Muscle of back (tissue), 11 donors: Measurements from ENCODE around the gene C9orf72. TPM values are rescaled to one million over a fixed set of nuclear protein-coding genes. Genes with fewer than 3 reads are reported as not detected.
"Not testable (repeated sequence)": the region's sequence is repeated elsewhere in the genome, so short reads cannot be mapped to it uniquely, and the experiment has no call there.

Source experiments
- DNase-seq, 3 donors: peaks; one replicate each; pipeline versions ENCODE4 v3.0.0 to v3.0.0-alpha.2; 2013
- polyA plus RNA-seq, 10 donors: library from polyadenylated mRNA; unstranded; fragments of 120-200 nt; gene quantifications; one replicate each; pipeline ENCODE4 v1.2.1, GENCODE V29; 2013; ENCODE audit not compliant: insufficient read length in 10 of 10

Gene C9orf72
- polyA plus RNA-seq, 10 donors = 10.9 to 24.6 (median 14.4) TPM

DNA sequence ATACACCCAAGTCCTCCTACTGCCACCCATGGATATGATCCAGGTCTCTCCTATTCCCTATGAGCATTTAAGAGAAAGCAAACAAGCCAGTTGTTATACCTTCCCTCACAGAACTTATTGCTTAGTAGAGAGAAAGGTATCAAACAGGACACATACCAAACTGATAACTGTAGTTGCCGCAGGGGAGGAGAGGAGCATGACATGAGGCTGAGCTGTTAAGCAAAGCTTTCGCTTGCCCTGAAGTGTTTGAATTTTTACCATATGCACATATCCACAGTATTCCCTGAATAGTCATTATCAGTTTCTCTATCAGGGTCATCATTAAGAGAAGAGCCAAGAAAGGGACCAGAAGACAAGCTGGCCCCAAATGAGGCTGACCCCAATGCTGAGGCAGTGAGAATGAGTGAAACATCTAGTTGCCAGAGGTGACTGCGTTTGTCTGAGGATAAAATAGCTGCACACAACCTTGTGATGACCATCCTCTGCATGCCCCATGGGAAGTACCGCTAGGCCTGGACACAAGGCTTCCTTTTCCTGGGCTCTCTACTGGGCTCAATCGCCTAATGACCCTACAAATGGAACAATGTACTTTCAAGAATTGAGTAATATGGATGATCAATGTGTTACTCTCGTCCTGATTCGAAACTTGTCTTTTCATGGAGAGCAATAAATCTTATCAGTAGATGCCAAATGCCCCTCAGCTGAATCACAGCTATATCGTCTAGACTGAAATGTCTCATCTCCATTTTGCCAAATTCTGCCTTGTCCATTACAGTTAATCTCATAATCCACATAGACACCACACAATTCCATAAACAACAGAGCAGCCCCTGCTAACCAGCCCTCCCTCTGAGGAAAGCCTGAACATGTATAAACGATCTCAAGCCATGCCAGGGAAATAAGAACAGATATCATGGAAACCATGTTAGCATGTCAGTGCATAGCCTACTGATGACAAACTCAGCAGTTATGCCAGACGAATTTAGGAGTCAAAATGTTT, 53.5 kb downstream of the C9orf72 start:
- DNase-seq = no peak

GRCh38 chr9:27518809-27519208, 54.5 kb downstream of the C9orf72 start:
- no peak for DNase-seq

- DNase-seq = no peak
These were observed 55.3 kb downstream of the C9orf72 start for GRCh38 chr9:27518006-27518405.

- peak in 2 of 3 donors; percentile 34 to 76 for DNase-seq
These were observed 58.7 kb downstream of the C9orf72 start for GRCh38 chr9:27514551-27514950.

GRCh38 chr9:27511771-27512170, 61.5 kb downstream of the C9orf72 start:
- no peak for DNase-seq

DNA sequence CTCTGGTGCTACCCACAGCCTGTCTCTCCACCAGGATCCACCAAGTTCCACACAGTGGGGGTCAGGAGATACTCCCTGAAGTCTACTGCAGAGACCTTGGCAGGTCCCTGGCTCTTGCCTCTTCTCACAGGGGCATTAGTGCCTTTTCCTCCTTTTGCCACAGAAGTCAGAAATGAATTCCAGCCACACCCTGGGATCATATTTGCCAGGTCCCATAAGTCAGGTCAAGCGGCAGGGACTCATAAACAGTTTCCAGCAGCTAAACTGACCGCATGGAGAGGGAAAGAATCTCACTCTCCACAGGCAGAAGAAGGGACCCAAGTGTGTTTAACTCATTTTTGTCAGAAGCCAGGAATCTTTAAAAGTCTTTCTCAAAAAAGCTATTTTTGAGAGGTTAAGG, 62.5 kb downstream of the C9orf72 start:
- DNase-seq = no peak

DNA sequence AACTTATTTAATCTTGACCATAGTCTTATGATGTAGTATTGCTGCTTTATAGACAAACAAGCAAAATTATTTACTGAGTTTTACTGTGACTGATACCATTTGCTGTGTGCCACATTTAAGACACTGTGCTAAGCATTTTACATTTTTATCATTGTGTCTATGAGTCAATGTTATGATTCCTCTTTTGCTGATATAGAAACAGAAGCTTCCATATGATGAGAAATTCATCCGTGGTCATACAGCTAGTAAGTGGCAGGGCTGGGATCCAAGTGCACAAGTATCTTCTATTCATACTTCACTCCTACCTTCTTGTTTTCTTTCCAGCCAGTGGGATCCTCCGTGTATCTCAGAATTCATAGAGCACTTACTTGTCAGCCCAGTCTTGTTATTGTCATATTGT, 66.3 kb downstream of the C9orf72 start:
- DNase-seq = no peak

GRCh38 chr9:27505744-27506161, 67.5 kb downstream of the C9orf72 start:
- DNase-seq = no peak

DNA sequence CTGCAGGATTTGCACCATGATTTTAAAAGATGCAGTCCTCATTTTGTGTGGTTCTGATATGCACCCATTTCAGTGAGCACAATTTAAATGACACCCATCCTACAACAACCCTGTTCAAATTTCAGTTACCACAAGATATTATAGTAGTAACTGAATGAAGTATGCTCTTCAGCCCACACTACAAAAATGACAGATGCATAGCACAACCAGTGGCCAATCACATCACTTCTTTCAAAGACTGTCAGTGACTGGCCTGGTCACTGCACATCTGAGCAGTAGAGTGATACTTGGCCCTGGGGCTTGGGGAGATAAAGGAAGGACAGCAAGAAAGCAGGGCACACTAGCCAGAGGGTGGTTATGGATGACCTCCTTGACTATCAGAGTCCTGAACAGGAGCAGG, 69.0 kb downstream of the C9orf72 start:
- no peak for DNase-seq

- DNase-seq = no peak
These were observed 69.7 kb downstream of the C9orf72 start for GRCh38 chr9:27503623-27504022.

DNA sequence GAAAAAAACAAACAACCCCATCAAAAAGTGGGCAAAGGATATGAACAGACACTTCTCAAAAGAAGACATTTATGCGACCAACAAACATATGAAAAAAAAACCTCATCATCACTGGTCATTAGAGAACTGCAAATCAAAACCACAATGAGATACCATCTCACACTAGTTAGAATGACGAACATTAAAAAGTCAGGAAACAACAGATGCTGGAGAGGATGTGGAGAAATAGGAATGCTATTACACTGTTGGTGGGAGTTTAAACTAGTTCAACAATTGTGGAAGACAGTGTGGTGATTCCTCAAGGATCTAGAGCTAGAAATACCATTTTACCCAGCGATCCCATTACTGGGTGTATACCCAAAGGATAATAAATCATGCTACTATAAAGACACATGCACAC, 72.4 kb downstream of the C9orf72 start:
- not testable (repeated sequence) for DNase-seq

DNA sequence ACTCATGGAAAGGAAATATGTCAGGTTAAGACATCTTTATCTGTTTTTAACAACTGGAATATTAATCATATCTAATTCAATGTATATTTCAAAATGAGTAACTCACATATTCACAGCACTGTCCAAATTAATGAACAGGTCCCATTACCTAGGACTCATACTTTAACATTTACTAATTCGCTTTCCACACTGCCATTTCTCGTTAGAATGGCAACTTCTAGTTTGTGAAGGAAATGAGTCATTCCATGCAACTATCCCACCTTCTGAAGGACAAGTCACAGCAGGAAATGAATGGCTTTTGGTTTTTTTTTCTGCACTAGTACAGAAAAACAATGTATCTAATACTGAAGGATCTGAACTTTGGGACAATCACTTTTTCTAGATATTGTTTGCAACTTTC, 73.8 kb downstream of the C9orf72 start:
- no peak for DNase-seq

DNA sequence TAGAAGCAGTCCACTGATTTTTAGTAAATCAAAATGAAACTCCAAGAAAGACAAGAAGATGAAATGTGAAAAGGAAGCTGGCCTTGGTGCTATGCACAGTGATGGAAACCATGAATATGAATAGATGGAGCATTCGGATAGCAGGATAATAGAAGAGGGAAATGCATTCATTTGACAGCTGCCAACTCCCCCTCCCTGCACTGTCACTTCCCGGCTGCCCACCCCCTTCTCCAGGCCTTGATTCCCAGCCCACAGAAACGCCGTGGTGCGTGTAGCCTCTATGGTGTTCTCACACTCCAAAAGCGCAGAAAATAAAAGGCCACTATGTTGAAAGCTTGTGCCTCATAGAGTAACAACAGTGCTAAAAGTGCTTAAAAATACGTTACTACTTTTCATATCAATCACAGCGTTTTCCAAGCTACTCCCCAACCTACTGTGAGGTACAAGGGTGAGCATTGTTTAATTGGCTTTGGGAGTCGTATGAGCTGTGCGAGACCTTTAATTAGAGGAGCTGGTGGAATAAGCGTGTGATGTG, 75.3 kb downstream of the C9orf72 start:
- no peak for DNase-seq

Other genes starting within 250 kb of the C9orf72 start
- not detected for gene IFNK, start 49.2 kb downstream of the C9orf72 start, polyA plus RNA-seq
- 1 to 10 TPM; 2.4 to 5.1 (median 2.7) TPM for gene MOB3B, start 43.7 kb downstream of the C9orf72 start, polyA plus RNA-seq